Measurements from ENCODE around the gene MBP.

Gene MBP

GRCh38 chr18:77098538-77099174, 33.9 kb downstream of the MBP start:
- no peak for DNase-seq

GRCh38 chr18:77098029-77098428, 34.6 kb downstream of the MBP start:
- no peak for DNase-seq

GRCh38 chr18:77096936-77097886, 35.4 kb downstream of the MBP start:
- DNase-seq, result no peak

DNA sequence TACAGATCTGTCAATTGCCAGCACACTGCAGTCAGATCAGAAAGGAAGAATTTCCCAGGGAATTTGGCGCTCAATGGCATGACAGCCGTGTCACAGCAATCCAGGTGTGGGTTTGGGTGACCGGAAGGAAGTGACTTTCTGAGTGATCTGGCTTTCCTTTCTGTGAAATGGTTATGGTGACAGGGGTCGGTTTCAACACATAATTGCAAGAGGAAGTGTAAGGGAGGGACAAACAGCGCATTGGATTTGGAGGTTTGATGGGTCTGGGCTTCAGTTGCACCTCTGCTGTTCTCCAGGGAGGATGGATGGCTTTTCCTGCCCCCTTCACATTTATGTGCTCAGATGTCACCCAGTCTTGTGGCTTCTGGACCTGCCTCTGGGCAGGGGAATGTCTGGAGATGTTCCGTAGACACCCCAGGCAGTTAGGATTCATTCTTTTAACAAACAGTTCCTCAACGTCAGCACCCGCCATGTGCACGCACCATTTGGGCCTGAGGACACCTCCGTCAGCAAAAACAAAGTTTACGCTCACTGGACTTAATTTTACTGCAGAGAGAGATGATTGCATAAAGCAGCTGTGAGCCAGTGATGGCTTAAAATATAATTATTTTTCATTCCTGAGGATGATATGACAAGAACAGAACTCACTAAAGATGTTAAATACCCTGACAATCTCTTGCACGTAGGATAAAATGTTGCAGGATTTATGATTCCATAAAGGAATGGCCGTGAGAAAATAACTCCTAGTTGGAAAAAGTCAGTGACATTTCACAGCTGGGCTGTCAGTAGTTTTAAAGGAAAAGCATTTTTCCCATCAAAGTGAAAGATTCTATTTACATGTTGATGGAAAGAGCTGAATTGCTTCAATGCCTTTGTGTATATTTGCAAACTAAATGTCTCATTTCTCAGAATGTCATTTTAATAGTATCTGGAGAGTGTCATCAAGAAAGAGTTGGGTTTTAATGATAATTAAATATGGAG, 36.9 kb downstream of the MBP start:
- DNase-seq, result no peak

DNA sequence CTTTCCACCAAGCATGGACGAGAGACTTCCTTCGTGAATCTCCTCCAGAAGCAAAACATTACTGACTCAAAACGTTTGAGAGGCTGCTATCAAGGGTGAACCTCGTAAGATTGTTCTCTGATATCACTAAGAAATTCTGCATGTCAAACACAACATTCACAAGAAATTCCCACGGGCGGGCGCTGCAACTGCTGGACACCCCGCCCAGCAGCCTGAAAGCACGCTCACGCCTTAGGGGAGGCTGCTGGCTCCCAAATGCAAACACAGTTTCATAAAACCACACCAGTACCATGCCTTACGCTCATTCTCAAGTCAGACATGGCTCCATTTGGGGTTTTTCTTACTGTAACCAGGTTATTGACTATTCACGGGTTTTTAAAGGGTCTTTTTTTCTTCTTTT, 39.0 kb downstream of the MBP start:
- DNase-seq, result no peak

GRCh38 chr18:77093067-77093430, 39.5 kb downstream of the MBP start:
- DNase-seq, result no peak

- no peak for DNase-seq
These were observed 40.2 kb downstream of the MBP start for GRCh38 chr18:77092104-77093066.

GRCh38 chr18:77091366-77091765, 41.2 kb downstream of the MBP start:
- DNase-seq, result no peak

GRCh38 chr18:77090546-77091174, 41.9 kb downstream of the MBP start:
- no peak for DNase-seq

DNA sequence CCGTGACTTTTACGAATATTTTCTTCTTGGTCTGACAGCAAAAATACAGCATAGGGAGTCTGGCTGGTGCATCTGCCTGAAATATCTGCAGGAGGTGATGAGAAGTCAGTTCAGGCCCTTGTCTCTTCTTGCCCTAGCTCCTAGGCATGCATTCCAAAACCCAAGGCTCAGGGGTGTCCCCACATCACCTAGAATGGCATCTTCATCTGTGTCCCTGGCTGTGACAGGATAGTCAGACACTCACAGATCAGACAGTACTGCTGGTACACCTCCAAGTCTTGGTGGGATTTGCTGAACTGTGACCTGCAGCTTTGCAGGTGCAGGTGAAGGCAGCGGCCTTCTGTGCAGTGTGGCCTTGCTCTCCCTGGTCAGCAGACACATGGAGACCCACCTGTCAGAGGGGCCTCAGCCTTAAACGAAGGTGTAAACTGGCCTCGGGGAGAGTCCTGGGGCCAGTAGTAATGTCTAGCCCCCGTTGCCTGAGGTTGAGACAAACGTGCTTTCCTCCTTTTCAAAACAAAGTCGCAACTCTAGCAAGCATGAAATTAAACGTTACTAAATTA, 42.8 kb downstream of the MBP start:
- no peak for DNase-seq

DNA sequence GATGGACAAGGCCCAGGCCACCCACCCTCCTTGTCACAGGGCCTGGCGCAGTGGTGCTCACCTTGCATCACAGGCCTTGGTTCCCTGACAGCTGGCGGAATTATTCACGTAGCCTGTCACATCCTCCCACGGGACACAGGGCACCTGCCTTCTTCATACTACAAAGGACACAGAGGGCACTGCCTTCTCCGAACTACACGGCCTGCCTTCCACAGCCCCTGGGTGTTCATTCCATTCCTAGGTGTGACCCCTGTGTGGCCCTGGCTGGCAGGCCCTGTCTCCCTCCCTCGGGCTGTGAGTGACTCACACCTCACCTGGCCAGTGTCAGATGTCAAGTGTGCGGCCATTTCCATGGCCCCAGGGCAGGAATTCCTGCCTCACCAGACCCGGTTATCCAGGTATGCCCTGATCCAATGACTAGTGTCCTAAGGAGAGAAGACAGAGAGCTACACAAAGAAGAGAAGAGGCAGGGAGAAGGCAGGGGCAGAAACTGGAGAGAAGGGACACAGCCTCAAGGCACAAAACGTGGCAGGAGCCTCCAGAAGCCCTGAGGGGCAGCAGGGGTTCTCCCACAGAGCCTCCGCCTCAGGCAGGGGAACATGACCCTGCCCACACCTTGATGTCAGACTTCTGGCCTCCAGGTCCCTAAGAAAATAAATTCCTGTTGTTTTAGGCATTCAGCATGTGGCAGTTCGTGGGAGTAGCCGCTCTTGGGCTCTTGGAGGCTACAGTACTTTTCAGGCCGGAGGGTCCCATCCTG, 43.4 kb downstream of the MBP start:
- no peak for DNase-seq

DNA sequence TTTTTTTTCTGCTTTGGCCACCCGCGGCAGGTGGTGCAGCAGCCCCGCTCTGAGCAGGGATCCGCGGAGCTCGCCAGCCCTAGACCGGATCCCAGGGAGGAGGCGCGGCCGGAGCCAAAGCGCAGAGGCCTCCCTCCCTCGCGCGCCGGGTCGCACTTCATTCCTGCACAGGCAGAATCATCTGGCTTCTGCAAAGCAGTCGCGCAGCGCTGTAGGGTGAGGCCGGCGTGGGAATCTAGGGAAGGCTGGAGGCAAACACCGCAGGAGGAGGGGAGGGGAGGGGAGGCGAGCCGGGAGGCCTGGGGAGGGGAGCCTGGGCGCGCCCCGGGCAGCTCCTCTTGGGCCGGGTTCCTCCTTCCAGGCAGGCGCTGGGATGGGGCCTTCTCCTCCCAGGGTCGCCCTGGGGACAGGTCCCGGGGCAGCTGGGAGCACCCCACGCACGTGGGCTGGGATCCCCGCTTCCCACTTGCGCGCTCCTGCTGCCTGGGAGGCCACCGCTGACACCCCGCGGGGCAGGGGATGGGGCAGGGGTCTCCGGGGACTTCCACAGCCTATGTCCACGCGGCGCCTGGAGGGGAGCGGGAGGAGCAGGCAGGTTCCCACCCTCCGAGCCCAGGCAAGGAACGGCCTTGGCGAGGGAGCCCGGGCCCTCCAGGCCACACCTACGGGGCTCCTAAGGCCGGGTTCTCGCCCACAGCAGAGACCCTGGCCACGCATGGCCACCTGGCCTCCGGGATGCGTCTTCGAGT, 45.0 kb downstream of the MBP start:
- DNase-seq, result peak; percentile 77

DNA sequence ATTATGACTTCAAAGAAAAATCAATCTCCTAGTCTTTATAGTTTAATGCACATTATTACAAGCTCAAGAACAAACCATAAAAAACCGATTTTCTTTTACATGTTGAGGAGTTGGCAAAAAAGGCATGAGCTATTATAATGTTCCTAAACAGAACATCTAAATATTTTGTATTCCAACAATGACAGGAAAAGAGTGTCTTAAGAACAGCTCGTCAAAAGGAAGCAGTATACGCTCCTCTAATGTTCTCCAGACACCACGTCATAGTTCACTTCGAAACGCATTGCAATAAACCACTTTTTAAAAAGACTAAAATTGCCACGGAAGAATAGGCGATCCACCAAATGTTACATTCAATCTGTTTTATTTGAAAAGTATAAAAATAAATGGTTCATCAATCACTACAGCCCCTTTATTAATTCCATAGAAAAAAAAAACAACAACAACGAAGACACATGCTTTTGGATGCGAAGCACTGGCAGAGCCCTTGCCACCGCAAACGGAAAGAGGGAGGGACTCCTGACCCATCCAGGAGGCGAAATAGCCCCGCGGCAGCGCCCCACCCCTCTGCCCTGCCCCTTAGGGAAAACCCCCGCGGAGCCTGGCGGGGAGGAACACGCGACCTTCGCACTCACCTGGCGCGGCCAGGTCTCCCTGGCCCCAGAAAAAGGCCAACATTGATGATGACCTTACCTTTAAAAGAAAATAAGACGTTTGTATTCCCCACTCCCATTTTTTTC, 45.8 kb downstream of the MBP start:
- no peak for DNase-seq

GRCh38 chr18:77086034-77086433, 46.5 kb downstream of the MBP start:
- DNase-seq, result no peak

- no peak for DNase-seq
These were observed 47.9 kb downstream of the MBP start for GRCh38 chr18:77084688-77085035.

DNA sequence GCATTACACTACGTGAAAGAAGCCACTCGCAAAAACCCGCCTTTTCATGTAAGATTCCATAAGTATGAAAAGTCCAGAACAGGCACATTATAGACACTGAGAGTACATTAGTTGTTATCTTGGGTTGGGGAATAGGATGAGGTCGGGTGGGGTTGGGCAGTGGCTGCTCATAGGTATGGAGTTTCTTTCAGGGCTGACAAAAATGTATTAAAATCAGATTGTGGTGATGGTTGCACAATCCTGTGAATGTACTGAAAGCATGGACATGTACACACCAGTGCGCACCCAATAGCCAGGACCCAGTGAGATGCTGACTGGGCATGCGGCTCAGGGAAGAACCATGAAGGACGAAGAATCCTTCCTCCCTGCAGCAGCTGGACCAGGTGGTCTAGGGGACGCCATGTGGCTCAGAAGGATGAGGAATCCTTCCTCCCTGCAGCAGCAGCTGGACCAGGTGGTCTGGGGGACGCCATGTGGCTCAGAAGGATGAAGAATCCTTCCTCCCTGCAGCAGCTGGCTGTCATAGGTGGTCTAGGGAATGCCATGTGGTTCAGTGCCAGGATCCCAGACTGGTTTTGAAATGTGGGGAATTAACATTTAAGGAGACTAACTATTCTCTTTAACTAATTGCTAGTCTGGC, 50.1 kb downstream of the MBP start:
- no peak for DNase-seq

DNA sequence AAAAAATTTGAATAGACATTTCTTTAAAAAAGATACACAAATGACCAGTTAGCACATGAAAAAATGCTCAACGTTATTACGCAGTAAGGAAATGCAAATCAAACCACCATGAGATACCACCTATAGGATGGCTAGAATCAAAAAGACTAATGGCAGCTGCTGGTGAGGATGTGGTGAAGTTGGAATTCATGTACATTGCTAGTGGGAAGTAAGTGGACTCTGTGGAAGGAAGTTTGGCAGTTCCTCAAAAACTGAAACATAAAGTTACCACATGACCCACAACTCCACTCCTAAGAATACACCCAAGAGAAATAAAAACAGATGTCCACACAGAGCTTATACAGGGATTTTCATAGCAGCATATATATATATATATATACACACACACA, 51.2 kb downstream of the MBP start:
- no peak for DNase-seq

DNA sequence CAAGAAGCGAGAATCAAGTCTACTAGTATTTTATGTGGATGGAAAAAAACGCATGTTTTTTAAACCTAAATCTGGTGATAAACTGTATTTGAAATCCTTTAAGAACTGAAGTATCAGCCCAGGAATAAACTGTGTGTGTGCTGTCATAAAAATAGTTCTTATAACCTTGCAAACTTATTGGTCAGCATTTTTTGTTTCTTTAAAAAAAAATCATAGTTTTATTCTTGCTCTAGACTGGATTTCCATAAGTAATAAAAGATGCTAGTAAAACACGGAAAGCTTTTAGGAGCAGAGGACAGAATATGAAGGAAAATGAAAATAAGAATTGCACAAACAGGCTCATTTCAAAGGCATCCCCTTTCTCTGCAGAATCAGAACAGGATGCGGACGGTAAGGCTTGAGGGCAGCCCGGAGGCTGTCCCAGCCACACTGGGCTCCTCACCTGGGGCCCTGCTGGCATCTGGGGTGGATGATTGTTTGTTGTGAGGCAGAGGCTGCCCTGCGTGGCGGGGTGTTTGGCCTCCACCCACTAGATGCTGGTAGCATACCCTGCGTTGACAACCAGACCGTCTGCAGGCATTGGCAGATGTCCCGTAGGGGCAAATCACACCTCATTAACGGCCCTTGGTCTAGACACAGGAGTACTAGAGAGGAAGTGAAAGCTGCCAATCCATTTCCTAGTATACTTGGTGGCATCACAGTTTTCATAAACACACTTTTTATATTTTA, 52.5 kb downstream of the MBP start:
- DNase-seq, result no peak
